HL-60 (cell line): Measurements from ENCODE around the gene GNAL.

ENCODE experiments used
- DNase-seq, 2 experiments: peaks; one replicate each; pipeline ENCODE4 v3.0.0-alpha.2; 2010 to 2020; ENCODE audit warnings: low read depth in 1 of 2, low spot score in 1 of 2
- H3K27ac ChIP-seq: fragments of 250-450 bp; sonication (Bioruptor Pico); replicated peaks from 2 replicates; pipeline ENCODE4 v1.5.1; 2020; ENCODE audit warnings: mild to moderate bottlenecking, moderate library complexity
- H3K27me3 ChIP-seq: fragments of 250-450 bp; sonication (Bioruptor Pico); 2 replicates; pipeline ENCODE4 v1.5.1; 2021; ENCODE audit warnings: mild to moderate bottlenecking, moderate library complexity; ENCODE audit not compliant: insufficient read depth, poor library complexity, severe bottlenecking
- H3K4me3 ChIP-seq: replicated peaks from 2 replicates; pipeline ENCODE4 v1.5.1; 2011; ENCODE audit warnings: mild to moderate bottlenecking, control low read depth, low read length; ENCODE audit not compliant: insufficient read depth
- CTCF ChIP-seq: IDR thresholded peaks from one replicate; pipeline ENCODE4 v1.5.1; 2011; ENCODE audit warnings: low read length, control low read depth, inconsistent platforms; ENCODE audit not compliant: insufficient read depth
- GABPA ChIP-seq: IDR thresholded peaks from 2 replicates; pipeline ENCODE4 v1.6.1; 2012; ENCODE audit warnings: low read depth
- POLR2AphosphoS5 ChIP-seq: IDR thresholded peaks from 2 replicates; pipeline ENCODE4 v1.6.1; 2012; ENCODE audit warnings: low read depth
- REST ChIP-seq: IDR thresholded peaks from 2 replicates; pipeline ENCODE4 v1.6.1; 2012; ENCODE audit warnings: low read depth; ENCODE audit not compliant: insufficient replicate concordance
- SPI1 ChIP-seq: IDR thresholded peaks from 2 replicates; pipeline ENCODE4 v1.6.1; 2012; ENCODE audit warnings: low read depth, mild to moderate bottlenecking, borderline replicate concordance

The GNAL gene

GRCh38 chr18:11821208-11821607, 132.1 kb downstream of the GNAL start:
- TF ChIP-seq POLR2AphosphoS5 (no peak), GABPA (no peak), SPI1 (no peak), REST (no peak), CTCF (no peak)
- no peak overlapping the region for H3K27ac ChIP-seq
- DNase-seq = no peak
- no peak overlapping the region for H3K4me3 ChIP-seq
- H3K27me3 ChIP-seq = no peaks in the 10 kb centered on the region

- Histone ChIP-seq H3K27ac (no peak overlapping the region), H3K27me3 (no peaks in the 10 kb centered on the region), H3K4me3 (no peak overlapping the region)
- DNase-seq = no peak
- no peak for TF ChIP-seq POLR2AphosphoS5
- TF ChIP-seq REST = no peak
- TF ChIP-seq SPI1 = no peak
- no peak for TF ChIP-seq GABPA
- TF ChIP-seq CTCF = no peak
These were observed 132.7 kb downstream of the GNAL start for GRCh38 chr18:11821643-11822237.

GRCh38 chr18:11823545-11823944, 134.5 kb downstream of the GNAL start:
- TF ChIP-seq SPI1 (no peak), GABPA (no peak), REST (no peak), POLR2AphosphoS5 (no peak), CTCF (no peak)
- no peak for DNase-seq
- no peak overlapping the region for H3K27ac ChIP-seq

More at GRCh38 chr18:11823545-11823944, 134.5 kb downstream of the GNAL start:
- H3K27me3 ChIP-seq = no peaks in the 10 kb centered on the region
- H3K4me3 ChIP-seq = no peak overlapping the region
